HG03159 (cell line): ENCODE measurements around the gene NUDT14.

Experiments
- ATAC-seq: cut with Tn5 transposase; IDR thresholded peaks from one replicate; pipeline ENCODE4 v1.9.1; 2021; ENCODE audit warnings: mild to moderate bottlenecking, moderate library complexity; ENCODE audit not compliant: unreplicated experiment

NUDT14 gene

GRCh38 chr14:105199093-105199492, 18.0 kb upstream of the NUDT14 start:
- ATAC-seq, result no peak

GRCh38 chr14:105198588-105198987, 17.5 kb upstream of the NUDT14 start:
- ATAC-seq, result no peak

GRCh38 chr14:105197211-105197641, 16.1 kb upstream of the NUDT14 start:
- no peak for ATAC-seq

- ATAC-seq, result no peak
These were observed 15.3 kb upstream of the NUDT14 start for GRCh38 chr14:105196265-105196960.

GRCh38 chr14:105195522-105196264, 14.6 kb upstream of the NUDT14 start:
- no peak for ATAC-seq

- ATAC-seq, result no peak
These were observed 13.9 kb upstream of the NUDT14 start for GRCh38 chr14:105195051-105195450.

GRCh38 chr14:105193916-105194782, 13.0 kb upstream of the NUDT14 start:
- no peak for ATAC-seq

- ATAC-seq, result no peak
These were observed 12.0 kb upstream of the NUDT14 start for GRCh38 chr14:105192866-105193731.

- ATAC-seq, result no peak
These were observed 6.9 kb upstream of the NUDT14 start for GRCh38 chr14:105187935-105188524.

- ATAC-seq, result no peak
These were observed 6.0 kb upstream of the NUDT14 start for GRCh38 chr14:105187116-105187515.

GRCh38 chr14:105185973-105186372, 4.9 kb upstream of the NUDT14 start:
- no peak for ATAC-seq

- ATAC-seq, result no peak
These were observed 3.9 kb upstream of the NUDT14 start for GRCh38 chr14:105185001-105185400.

GRCh38 chr14:105184461-105184860, 3.3 kb upstream of the NUDT14 start:
- no peak for ATAC-seq

- ATAC-seq, result no peak
These were observed 1.3 kb upstream of the NUDT14 start for GRCh38 chr14:105182296-105183020.

GRCh38 chr14:105181549-105182295, 610 bp upstream of the NUDT14 start:
- ATAC-seq, result no peak

- no peak for ATAC-seq
These were observed 1.9 kb downstream of the NUDT14 start for GRCh38 chr14:105179191-105179590.

GRCh38 chr14:105178868-105179140, 2.3 kb downstream of the NUDT14 start:
- no peak for ATAC-seq

GRCh38 chr14:105178069-105178867, 2.8 kb downstream of the NUDT14 start:
- no peak for ATAC-seq
